Suppressor macrophage treated with lipopolysaccharide for 4 hours (primary cell): Measurements from ENCODE around the gene TMPRSS5.
A peak's percentile ranks its signal among the peaks of the same experiment; 100 is the strongest.
"Not testable (repeated sequence)": the region's sequence is repeated elsewhere in the genome, so short reads cannot be mapped to it uniquely, and the experiment has no call there.

Source experiments
- DNase-seq: peaks from one replicate; pipeline ENCODE4 v3.0.0-alpha.2; 2020

Gene TMPRSS5

DNA sequence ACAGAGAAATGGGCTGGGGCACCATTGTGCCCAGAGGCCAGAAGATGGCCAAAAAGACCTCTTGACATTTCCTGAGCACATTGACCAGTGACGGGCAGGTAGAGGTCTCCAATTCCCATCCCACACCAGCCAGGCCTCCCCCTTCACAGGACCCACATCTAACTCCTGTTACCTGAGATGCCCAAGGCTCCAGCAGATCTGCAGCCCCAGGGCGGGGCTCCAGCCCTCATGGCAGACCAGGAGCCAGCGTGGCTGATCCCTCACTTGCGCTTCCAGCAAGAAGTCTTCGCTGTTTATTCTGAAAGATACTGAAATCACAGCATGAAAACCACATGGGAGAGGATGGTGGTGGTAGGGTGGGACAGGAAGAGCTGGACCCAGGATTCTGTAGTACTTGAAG, 9.0 kb downstream of the TMPRSS5 start:
- no peak for DNase-seq

DNA sequence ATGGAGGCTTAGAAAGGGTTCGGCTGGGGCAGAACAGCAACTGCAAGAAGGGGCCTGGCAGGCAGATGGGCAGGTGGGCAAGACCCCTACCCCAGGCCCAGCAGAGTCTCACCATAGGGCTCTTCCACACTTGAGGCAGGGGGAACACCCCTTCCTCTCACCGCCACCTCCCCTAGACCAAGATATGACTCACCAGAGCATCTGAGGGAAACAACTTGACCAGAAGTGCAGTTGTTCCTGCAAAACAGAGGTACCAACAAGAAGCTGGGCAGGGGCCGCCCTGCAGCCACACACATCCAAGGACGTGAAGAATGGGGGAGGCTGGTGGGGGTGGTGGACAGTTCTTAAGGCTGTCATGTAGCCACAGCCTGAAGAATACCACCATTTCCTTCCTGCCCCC, 10.9 kb downstream of the TMPRSS5 start:
- DNase-seq: no peak

DNA sequence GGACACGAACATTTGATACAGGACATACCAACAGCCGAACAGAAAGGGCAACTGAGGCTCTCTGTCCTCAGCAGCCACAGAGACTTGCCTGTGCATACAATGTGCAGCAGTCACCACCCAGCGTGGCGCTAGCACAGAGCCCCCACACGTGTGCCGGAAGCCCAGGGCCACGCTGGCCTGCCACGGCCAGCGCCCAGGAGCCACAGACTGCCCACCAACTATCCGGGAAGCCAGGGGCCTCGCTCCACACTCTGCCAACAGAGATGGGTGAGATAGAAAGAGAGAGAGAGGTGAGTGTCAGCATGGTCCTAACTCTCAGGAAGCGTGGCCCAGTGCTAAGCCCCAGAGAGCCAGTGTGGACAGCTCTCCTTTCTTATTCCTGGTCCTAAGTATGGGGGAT, 11.7 kb downstream of the TMPRSS5 start:
- DNase-seq: no peak

DNA sequence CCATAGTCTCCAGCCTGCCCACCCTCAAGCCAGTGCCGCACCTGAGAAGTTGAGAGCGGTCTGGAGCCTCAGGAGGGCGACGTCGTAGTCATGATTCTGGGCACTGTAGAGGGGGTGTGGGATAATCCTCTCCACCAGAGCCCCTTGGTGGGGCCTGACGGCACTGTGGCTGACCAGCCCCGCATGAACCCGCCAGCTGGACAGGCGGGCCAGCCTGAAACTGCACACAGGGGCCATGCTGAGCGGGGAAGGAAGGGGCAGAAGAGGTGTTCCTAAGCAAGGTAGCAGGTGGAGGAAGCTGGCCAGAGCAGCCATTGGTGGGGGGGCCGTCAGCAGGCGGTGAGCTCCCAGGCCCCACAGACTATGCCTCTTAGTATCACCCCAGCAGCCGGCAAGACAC, 13.1 kb downstream of the TMPRSS5 start:
- no peak for DNase-seq

DNA sequence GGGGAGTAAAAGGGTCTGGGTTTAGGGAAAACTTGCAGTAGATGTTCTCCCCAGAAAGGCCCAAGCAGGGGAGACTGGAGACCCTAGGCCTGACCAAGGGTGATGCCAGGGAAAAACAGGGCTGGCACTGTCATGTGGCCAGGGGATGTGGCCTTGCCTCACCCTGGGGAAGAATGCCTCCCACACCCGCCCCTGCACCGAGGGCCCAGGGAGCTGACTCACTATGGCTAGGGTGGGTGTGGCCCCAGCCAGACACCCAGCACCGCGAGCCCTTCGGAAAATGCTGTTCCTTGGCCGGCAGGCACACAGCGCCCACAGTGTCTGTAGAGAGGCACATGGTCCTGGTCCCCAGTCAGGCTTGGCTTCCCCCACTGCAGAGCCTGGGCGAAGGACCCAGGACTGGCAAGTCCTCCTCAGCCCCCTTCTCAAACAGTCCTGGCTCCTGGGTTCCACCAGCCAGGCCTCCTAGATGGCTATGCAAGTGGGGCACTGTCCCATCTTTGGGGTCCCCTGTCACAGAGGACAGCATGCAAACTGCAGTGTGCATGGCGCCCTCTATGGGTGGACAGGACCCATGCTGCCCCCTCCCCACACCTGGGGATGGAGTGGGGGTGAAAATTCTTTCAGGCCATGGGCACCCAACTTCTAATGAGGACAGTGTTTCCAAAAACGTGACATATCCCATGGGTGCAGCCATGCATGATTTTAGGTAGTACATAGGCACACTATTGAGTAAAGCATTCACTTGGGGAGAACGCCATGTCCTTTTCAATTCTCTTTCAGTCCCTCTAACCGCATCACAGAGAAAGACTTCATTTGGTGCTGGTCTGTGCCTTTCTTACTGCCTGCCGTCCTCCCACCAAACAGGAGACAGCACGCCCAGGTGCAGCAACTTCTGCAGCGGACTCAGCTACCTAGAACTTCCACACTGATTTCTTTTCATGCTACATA, 15.2 kb downstream of the TMPRSS5 start:
- peak; percentile 40 for DNase-seq

DNA sequence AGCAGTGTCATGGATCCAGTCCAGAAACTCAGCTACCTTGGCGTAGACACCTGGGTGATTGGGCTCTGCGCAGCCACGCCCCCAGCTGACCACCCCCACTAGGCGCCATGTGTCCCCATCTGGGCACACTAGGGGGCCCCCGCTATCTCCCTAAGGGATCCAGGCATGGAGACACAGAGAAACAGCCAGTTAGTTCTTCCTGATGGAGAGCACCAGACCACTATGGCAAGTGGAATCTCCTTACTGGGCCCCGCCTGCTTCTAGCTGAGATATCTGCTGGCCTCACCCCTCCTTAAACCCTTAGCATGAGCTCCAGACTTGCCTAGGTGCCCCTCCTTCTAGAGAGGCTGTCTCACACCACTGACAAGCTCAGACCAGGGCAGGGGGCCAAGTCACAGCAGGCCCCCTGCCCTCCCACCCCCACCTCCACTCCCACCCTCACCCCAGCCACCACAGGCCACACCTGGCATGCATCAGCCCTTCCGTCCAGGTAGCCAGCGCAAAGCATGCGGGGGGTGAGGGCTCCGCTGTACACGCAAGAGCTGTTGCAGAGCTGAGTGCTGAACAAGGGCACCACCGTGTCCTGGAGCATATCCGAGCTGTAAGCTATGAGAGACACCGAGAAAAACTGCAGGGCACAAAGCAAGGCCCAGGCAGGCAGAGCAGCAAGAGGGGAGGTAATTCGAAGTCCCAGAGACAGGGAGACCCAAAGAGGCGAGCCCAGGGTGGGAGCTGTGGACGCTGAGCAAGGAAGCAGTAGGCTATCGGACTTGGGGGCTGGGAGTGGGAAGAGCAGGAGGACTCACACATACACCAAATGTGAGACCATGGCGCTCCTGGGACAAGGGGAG, 16.1 kb downstream of the TMPRSS5 start:
- DNase-seq: no peak

DNA sequence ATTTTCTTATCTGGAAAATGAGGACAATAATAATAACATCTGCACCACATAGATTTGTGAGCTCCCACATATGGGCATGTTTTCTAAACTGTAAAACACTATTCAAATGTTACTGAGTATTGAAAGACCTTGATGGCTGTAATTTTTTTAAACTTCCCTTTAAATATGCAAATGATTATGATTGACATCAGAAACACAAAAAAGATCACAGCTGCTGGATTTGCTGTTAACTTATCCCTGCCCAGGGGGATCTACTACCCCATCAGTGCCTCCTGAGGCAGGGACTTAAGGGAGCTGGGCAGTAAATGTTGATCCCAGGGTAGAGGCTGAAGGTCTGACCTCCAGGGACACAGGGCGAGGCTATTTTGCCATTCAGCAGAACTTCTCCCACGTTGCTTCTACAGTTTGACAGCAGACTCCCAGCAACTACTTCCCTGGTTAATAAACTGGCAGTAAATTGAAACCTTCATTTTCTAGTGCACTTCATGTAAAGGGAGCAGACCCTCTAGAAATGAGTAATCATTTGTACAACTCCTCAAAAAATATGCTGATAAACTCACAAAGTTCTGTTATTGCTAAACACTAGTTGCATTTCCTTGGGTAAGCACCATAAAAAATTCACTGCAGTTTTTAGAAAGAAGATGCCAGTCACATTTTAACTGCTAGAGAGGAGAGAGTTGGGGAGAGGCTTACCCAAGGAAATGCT, 20.3 kb downstream of the TMPRSS5 start:
- DNase-seq: peak; percentile 22

DNA sequence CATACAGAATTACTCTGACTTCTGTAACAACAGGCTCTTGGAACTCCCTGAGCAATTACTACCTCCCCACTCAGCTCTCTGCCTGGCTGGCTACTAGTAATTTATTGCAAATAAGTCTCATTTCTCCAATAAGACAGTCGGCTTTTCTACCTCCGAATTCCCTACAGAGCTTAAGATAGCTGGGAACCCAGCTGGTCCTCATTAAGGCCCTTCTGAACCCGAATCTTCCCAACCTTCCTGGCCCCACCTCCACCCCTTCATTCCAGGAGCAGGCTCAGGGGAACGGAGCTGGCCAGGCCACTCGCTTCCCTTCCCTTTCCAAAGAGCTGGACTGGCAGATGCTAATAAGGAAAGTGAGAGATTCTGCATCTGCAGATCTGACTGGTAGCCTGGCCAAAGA, 21.6 kb downstream of the TMPRSS5 start:
- DNase-seq: no peak

DNA sequence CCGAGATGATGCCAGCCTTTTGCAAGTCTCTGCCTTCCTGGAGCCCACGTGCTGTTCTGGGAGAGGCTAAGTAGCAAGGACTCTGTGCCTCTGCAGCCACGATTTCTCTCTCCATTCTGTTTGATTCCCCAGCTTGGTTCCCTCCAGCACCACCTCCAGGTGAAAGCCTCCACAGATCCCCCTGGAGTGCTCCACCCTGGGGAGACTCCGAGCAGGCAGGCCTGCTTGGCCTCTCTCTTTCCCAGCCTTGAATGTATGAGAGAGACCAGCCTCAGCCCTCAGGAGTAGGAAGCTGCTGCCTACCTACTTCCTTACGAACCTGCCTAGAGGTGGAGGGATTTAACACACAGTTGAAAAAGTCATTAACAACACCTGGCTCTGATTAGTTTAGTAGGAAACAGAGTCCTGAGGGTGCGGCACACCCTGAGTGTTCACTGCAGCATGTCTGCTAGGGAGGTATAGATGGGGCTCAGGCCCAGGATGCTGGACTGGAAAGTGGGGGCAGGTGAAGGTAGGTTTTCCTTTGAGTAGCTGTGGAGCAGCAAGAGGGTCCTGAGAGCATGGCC, 22.5 kb downstream of the TMPRSS5 start:
- no peak for DNase-seq

DNA sequence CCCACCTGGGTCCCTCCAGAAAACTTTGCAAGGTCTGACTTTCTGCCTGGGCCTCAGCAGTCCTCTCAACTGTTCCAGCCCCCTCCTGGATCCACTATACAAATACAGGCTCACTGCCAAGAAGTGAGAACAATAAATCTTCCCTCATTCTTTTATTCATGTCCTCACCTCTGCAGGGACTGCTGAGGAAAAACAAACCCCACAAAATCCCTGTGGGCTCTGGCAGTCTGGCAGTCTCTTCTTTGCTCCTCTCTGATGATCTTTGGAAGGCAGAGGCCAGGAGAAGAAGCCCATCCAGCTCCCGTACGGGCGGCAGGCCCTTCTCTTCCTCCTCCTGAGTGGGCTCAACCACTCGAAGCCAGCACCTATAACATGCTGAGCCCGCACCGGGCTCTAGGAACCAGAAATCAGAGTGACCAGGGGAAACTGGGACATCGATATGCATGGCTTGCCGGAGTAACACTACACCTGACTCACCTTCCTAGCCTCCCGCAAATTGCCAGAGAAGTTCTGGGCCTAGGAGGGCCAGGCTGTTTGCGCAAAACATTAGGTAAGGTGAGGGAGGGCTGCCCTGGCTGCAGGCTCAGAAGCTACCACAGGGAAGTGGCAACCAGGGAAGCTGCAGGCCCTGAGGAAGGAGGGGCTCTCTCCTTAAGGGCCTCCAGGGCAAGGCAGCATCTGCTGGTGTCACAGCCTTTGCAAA, 24.2 kb downstream of the TMPRSS5 start:
- no peak for DNase-seq

DNA sequence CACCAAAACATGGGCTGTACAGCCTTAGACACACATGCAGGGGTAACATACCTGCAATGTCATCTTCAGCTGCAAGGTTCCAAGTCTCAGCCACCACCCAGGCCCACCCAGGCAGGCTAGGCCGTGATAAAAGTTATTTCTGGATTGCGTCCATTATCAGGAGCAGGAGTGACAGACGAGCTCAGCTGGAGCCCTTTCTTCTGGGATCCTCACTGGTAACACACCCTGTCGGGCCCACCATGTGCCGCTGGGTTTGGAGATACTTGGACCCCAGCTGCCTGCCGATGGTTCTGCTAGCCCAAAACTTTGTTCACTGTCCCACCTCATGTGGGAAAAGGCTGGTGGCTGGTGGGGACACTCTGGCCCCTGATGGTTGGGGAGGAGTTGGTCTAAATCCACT, 24.8 kb downstream of the TMPRSS5 start:
- no peak for DNase-seq

DNA sequence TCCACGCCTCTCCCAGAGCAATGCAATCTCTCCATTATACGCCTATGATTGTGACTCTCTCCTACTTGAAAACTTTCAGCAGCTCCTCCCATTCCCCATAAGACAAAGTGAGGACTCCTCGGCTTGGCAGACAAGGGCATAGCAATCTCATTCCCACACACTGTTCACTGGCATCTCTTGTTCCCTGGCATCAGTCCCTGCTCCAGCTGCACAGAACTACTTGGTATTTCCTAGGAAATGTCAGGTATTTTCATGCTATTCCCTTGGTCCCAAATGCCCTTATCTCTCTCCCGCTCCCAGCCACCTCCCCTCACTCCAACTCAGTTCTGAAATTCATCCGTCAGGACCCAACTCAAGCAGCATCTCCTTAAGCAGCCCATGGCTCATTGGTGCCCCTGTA, 28.4 kb downstream of the TMPRSS5 start:
- DNase-seq: no peak

DNA sequence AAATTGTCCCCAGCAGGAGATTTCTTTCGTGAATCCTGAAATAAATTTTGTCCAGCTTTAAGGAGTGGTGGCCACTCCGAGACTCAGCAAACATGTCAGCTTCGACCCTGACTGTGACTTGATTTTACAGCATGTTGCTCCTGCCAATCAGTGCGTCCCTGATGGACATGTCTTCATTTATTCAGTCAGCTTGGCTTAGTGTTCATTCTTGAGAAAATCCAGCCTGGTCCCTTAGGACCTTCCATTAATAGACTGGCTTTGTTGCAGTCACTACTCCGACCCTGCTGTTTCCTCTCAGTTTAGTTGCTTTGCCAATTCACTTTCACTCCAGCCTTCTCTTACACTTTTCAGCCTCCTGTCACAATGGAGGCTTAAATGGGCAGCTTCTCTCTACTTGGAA, 30.5 kb downstream of the TMPRSS5 start:
- DNase-seq: no peak

DNA sequence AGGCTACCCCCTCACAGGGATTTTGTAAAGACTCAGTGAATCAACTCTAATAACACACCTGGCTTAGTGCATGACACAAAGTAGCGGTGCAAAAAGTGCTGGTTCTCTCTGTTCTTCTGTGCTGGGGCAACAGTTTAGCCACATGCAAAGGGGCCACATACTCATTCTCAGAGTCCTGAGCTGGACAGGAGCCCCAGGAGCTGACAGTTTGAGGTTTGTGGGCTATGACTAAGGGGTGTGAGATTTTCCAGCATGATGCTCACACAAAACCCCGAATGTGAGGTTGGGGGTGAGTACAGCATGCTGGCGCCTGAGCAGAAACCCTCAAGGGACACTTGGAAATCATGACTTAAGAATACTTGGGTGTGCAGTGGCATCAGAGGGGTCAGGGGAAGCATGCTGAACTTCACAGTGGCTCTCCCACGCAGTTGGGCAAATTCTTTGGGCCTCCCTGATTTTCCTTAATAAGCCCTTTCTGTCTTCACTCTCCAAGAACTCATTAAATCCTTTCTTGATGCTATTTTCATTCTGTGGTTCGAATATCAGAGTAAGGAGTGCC, 31.0 kb downstream of the TMPRSS5 start:
- DNase-seq: no peak

DNA sequence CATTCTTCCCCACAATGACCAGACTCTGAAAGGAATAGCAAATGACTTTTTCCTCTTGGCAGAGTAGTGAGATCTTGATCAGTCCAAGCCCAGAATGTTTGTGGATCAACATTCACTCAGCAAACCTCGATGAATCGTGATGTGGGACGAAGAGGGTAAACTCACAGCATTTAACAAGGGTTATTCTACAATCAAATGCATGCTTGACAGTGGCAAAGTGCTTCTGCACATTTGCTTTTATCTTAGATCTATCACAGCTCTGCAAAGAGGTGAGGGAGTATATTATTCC, 31.8 kb downstream of the TMPRSS5 start:
- DNase-seq: no peak

DNA sequence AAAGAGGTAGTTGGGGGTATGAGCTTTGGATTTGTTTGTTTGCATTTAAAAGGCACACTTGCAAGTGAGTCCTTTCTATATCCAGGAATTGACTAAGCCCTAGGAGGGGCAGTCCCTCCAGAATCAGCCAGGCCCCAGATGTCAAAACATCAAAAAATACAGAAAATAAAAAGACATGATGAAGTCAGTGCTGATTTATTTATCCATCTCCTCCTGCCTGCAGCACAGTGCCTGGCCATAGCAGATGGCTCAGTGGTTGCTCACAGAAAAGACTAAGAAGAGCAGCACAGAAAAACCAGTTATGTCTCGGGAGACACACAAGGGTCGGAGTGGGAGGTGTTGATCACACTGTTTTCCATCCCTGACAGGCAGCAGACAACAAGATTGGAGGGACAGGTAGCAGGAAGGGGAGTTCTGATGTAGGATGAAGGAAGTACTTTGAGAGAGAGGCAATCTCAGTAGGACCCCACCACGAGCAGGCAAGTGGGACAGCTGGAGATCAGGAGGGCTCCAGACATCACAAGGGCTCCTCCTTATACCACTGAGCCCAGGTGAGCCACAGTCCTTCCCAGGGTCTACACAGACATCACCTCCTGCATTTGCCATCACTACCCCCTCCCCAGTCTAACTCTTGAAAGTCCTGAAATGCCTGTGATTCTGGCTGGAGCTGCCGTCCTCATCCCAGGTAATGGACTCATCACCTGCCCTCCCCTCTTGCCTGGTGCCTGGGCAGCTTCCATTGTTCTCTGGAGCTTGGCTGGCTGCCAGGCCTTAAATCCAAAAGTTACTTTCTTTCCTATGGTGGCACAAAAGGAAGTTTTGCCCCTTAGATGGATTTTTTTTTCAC, 32.3 kb downstream of the TMPRSS5 start:
- no peak for DNase-seq

DNA sequence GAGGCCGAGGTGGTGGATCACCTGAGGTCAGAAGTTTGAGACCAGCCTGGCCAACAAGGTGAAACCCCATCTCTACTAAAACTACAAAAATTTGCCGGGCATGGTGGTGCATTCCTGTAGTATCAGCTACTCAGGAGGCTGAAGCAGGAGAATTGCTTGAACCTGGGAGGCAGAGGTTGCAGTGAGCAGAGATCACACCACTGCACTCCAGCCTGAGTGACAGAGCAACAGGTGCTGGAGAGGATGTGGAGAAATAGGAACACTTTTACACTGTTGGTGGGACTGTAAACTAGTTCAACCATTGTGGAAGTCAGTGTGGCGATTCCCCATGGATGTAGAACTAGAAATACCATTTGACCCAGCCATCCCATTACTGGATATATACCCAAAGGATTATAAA, 34.2 kb downstream of the TMPRSS5 start:
- DNase-seq: not testable (repeated sequence)

DNA sequence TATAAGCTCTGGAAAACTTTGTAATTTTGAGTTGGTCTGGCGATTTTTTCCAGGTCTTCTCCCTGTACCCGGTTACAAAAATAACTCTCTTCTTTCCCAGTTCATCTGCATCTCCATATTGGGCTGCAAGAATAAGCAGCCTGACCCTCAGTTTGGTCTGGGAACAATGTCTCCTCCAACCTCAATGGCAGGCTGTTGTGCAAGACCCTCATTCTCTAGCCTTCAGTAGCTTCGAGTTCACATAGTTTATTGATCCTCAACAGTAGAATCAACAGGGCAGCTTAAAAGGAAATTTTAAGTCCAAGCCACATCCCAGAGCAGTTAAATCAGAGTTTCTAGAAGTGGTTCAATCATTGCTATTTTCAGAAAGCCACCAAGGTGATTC, 35.3 kb downstream of the TMPRSS5 start:
- no peak for DNase-seq

DNA sequence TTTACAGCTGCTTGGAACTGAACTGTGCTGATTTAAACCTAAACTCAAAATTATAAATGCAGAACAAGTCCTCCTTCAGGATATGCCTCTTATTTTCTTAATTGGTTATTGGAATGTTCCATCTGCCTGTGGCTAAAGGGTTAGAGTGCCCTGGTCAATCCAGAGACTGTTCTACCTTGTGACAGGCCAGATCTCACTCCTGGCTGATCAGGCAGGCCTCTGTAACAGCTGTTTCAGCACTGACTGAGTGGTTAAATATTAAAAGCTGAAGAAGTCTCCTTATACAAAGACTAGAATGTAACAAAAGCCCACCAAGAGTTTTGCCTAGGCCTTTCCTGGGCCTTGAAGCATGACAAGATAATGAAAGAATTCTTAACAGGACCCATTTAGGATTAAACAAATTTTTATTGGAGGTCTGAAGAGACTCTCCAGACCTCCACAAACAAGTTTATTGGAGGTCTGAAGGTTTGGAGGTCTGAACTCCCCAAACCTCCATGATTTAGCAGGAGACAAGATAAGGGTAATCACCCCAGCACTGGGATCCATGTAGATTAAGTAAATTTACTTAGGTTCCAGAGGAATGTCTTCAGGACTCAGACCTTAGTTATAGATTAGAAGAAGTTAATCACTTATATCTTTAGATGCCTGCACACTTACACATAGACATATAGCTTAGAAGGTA, 35.8 kb downstream of the TMPRSS5 start:
- DNase-seq: no peak

DNA sequence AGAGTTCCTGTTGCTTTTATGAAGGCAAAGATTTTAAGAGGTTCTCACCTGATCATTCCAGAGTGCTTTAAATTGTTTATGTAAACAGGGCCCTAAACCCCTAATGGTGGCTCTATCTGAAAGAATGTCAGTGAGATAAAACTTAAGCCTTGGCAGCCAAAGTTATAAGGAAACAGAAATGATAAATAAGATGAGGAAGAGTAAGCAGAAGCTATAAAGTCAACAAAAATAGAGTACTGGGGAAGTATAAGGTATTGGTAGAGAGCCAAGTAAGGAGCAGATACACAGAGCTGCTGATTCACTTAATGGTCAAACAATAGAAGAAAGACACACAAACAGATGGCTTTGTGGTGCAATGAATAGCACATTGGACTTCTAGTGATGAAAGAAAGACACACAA, 37.9 kb downstream of the TMPRSS5 start:
- no peak for DNase-seq

DNA sequence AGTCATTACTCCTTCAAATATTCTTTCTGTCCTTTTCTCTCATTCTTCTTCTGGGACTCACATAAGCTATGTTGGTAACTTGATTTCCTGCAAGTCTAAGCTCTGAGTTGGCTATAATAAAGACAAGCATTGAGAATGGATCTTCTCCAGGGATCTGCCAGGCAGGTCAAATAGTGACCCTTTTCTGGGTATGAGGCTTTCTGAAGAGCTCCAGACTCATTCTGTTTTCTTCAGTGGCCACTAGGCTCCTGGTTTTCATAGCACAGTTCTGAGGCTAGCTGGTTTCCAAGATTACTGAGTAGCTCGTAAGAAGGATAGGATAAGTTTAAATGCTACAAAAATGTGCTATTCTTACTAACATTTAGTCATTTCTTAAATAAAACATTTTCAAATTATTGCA, 38.3 kb downstream of the TMPRSS5 start:
- no peak for DNase-seq
